Endothelial cell of umbilical vein (primary cell): ENCODE data around the gene CNTFR. TPM values are rescaled to one million over a fixed set of nuclear protein-coding genes. Genes with fewer than 3 reads are reported as not detected.

ENCODE experiments used
- BruUV-seq: library from RNA; stranded (reverse); fragments of 400-500 nt; replicated peaks from 2 replicates; lab custom pipeline; 2021; lab: Mats Ljungman, UMichigan
- CTCF ChIA-PET: fragments of 300-600, 350-600 bp; sonication (Branson Sonifier 250); formaldehyde crosslinking; loops from one replicate; lab custom pipeline; 2021; ENCODE audit warnings: antibody characterized with exemption, inconsistent platforms; lab: Charles Lee
- POLR2A ChIA-PET: fragments of 300-600, 350-600 bp; sonication (Branson Sonifier 250); formaldehyde crosslinking; loops from one replicate; lab custom pipeline; 2021; ENCODE audit warnings: antibody characterized with exemption, inconsistent platforms; lab: Charles Lee
- DNase-seq: peaks from one replicate; pipeline ENCODE4 v3.0.0-alpha.2; 2011; ENCODE audit warnings: low read depth, low spot score
- FAIRE-seq: peaks from 2 replicates; lab custom pipeline; 2011; peaks lifted over from hg19 to GRCh38; lab: Jason Lieb, UNC
- H2AFZ ChIP-seq: 2 replicates; pipeline ENCODE4 v1.6.0; 2012; ENCODE audit warnings: low read depth, low read length, control low read depth, inconsistent platforms
- H3K27ac ChIP-seq: 2 replicates; pipeline ENCODE4 v1.5.1; 2011; ENCODE audit warnings: low read depth, mild to moderate bottlenecking, control low read depth, low read length, moderate library complexity; ENCODE audit not compliant: insufficient read depth
- H3K27me3 ChIP-seq, 2 experiments: 2 replicates each; pipeline versions ENCODE4 v1.6.0 to v1.6.1; 2011; ENCODE audit warnings: low read length in 2 of 2, mixed read lengths in 1 of 2; ENCODE audit not compliant: control insufficient read depth in 2 of 2, insufficient read depth in 2 of 2
- H3K36me3 ChIP-seq, 2 experiments: 2 replicates in 1 of 2; 3 replicates in 1 of 2; pipeline ENCODE4 v1.5.1; 2011; ENCODE audit warnings: low read length in 2 of 2, mild to moderate bottlenecking in 1 of 2, moderate library complexity in 1 of 2; ENCODE audit not compliant: control insufficient read depth in 2 of 2, insufficient read depth in 2 of 2; ENCODE audit errors: extremely low read depth in 1 of 2
- H3K4me1 ChIP-seq: 3 replicates; pipeline ENCODE4 v1.5.1; 2011; ENCODE audit warnings: mild to moderate bottlenecking, low read length; ENCODE audit not compliant: control insufficient read depth, insufficient read depth; ENCODE audit errors: extremely low read depth
- H3K4me2 ChIP-seq: 2 replicates; pipeline ENCODE4 v1.6.1; 2011; ENCODE audit warnings: low read length, control low read depth, mixed read lengths; ENCODE audit not compliant: insufficient read depth
- H3K4me3 ChIP-seq, 3 experiments: fragments of 200-600 bp in 1 of 3; sonication (generic), shearing (Covaris generic) in 1 of 3; replicated peaks in 1 of 3; 2 replicates each; pipeline ENCODE4 v1.5.1; 2011 to 2016; ENCODE audit warnings: control low read depth in 3 of 3, low read length in 3 of 3, mild to moderate bottlenecking in 2 of 3, inconsistent platforms in 1 of 3, low read depth in 1 of 3, moderate library complexity in 1 of 3; ENCODE audit not compliant: insufficient read depth in 1 of 3
- H3K79me2 ChIP-seq: 2 replicates; pipeline ENCODE4 v1.6.0; 2012; ENCODE audit warnings: low read length, inconsistent platforms; ENCODE audit not compliant: control insufficient read depth, insufficient read depth
- H3K9ac ChIP-seq: replicated peaks from 2 replicates; pipeline ENCODE3; 2011; ENCODE audit warnings: low read length, control low read depth; ENCODE audit not compliant: insufficient read depth; ENCODE audit errors: extremely low read depth
- H3K9me1 ChIP-seq: replicated peaks from 3 replicates; pipeline ENCODE4 v1.6.0; 2011; ENCODE audit warnings: mild to moderate bottlenecking, low read length; ENCODE audit not compliant: control insufficient read depth, insufficient read depth; ENCODE audit errors: extremely low read depth
- H3K9me3 ChIP-seq: replicated peaks from 2 replicates; pipeline ENCODE4 v1.5.1; 2012; ENCODE audit warnings: low read length, inconsistent platforms; ENCODE audit not compliant: control insufficient read depth, insufficient read depth
- H4K20me1 ChIP-seq: replicated peaks from 2 replicates; pipeline ENCODE3; 2011; ENCODE audit warnings: mild to moderate bottlenecking, low read length; ENCODE audit not compliant: control insufficient read depth, insufficient read depth; ENCODE audit errors: extremely low read depth
- CTCF ChIP-seq, 2 donors: IDR thresholded peaks; 1 replicate in 1 of 2; 2 replicates in 1 of 2; pipeline ENCODE4 v1.5.1; 2011; ENCODE audit warnings: low read length in 2 of 2, mild to moderate bottlenecking in 2 of 2, moderate library complexity in 2 of 2, control low read depth in 1 of 2, inconsistent platforms in 1 of 2, low read depth in 1 of 2; ENCODE audit not compliant: insufficient read depth in 1 of 2; ENCODE audit errors: extremely low read depth in 1 of 2
- EZH2 ChIP-seq: IDR thresholded peaks from 2 replicates; pipeline ENCODE4 v1.6.1; 2012; ENCODE audit warnings: borderline replicate concordance, low read depth, mild to moderate bottlenecking, moderate library complexity, low read length, inconsistent platforms; ENCODE audit not compliant: severe bottlenecking
- FOS ChIP-seq: IDR thresholded peaks from 2 replicates; pipeline ENCODE4 v1.6.1; 2011; ENCODE audit warnings: mild to moderate bottlenecking, low read length, moderate library complexity, borderline replicate concordance; ENCODE audit not compliant: insufficient read depth
- GATA2 ChIP-seq: IDR thresholded peaks from 2 replicates; pipeline ENCODE4 v1.7.0; 2011; ENCODE audit warnings: low read depth, mild to moderate bottlenecking, moderate library complexity, mixed read lengths, low read length; ENCODE audit not compliant: insufficient read length, insufficient read depth
- JUN ChIP-seq: IDR thresholded peaks from 2 replicates; pipeline ENCODE4 v1.6.1; 2011; ENCODE audit warnings: borderline replicate concordance, low read depth; ENCODE audit not compliant: insufficient read length, insufficient read depth
- MAX ChIP-seq: IDR thresholded peaks from 2 replicates; pipeline ENCODE4 v1.6.1; 2011; ENCODE audit not compliant: insufficient read depth, insufficient read length
- MYC ChIP-seq: IDR thresholded peaks from one replicate; pipeline ENCODE4 v1.6.1; 2011; ENCODE audit warnings: mild to moderate bottlenecking, low read depth, low read length
- POLR2A ChIP-seq: IDR thresholded peaks from 2 replicates; pipeline ENCODE4 v1.6.1; 2012; ENCODE audit warnings: low read depth, mild to moderate bottlenecking, control low read depth, low read length
- POLR2AphosphoS5 ChIP-seq: IDR thresholded peaks from 2 replicates; pipeline ENCODE4 v1.6.1; 2012; ENCODE audit warnings: low read depth, mild to moderate bottlenecking, control low read depth, low read length, moderate library complexity; ENCODE audit not compliant: insufficient read depth
- dilution Hi-C: fragments of 300-500 bp; cut with MboI; formaldehyde crosslinking; loops from one replicate; pipeline ENCODE4 v1.15.0; 2019; ENCODE audit warnings: low sequenced_read_pairs; ENCODE audit not compliant: extremely low pct_ligation_motif_present
- intact Hi-C: fragments of 100-400 bp; cut with micrococcal nuclease; formaldehyde crosslinking; loops from one replicate; pipeline ENCODE4 v1.10.0; 2022
- polyA plus RNA-seq, 4 experiments: library from polyadenylated mRNA; depleted of rRNA in 3 of 4; stranded (reverse) in 3 of 4; unstranded in 1 of 4; fragments of >200 nt; gene quantifications; 2 replicates each; pipeline versions ENCODE4 v1.2.1 to v1.2.3, GENCODE V29; 2011 to 2012; ENCODE audit warnings: missing spikeins in 1 of 4
- total RNA-seq: library from RNA; stranded (reverse); gene quantifications from 2 replicates; pipeline ENCODE4 v1.2.3, GENCODE V29; 2021

CNTFR gene
- total and polyA plus RNA-seq, 2 donors (not counting 3 experiments of a cell fraction or from before 2014, with no cell fraction given), result not detected

- no peaks in the 10 kb centered on the region for H3K79me2 ChIP-seq
- intact Hi-C loops (no loop called here), dilution Hi-C loops (loop anchor here (25.0 kb wide), 1 partner anchor 103 kb away; no protein-coding TSS in a partner anchor)
- ChIA-PET POLR2A (no interaction called here), CTCF (no interaction called here)
- no peaks in the 10 kb centered on the region for H3K9me3 ChIP-seq
- H3K27me3 ChIP-seq, result peaks cover 7 to 10% of the 10 kb centered on the region in 2 experiments
- FAIRE-seq (no peak), DNase-seq (no peak)
- no peak overlapping the region for H3K9ac ChIP-seq
- no peaks in the 10 kb centered on the region for H3K4me1 ChIP-seq
- H4K20me1 ChIP-seq, result no peaks in the 10 kb centered on the region
- no peaks in the 10 kb centered on the region for H3K9me1 ChIP-seq
- no peak overlapping the region for H3K4me2 ChIP-seq
- H3K27ac ChIP-seq, result no peak overlapping the region
- H3K36me3 ChIP-seq, result no peaks in the 10 kb centered on the region
- H3K4me3 ChIP-seq, result no peak overlapping the region
- no peak overlapping the region for H2AFZ ChIP-seq
- TF ChIP-seq GATA2 (no peak), JUN (no peak), FOS (no peak), POLR2AphosphoS5 (no peak), POLR2A (no peak)
- BruUV-seq, result no TSS peak
Observed at GRCh38 chr9:34514816-34515215, 74.7 kb downstream of the CNTFR start.

GRCh38 chr9:34514401-34514800, 75.1 kb downstream of the CNTFR start:
- CTCF ChIA-PET, result interaction anchor here (1.0 kb wide), 1 partner anchor 65 kb away, joined by 3 read pairs; no protein-coding TSS in a partner anchor
- BruUV-seq, result no TSS peak
- no peak for DNase-seq
- no peak for FAIRE-seq
- H3K27me3 ChIP-seq, result peaks cover 5 to 8% of the 10 kb centered on the region in 2 experiments
- dilution Hi-C loops, result loop anchor here (25.0 kb wide), 1 partner anchor 102 kb away; no protein-coding TSS in a partner anchor
- no peaks in the 10 kb centered on the region for H3K9me3 ChIP-seq
- H2AFZ ChIP-seq, result no peak overlapping the region
- no peak overlapping the region for H3K4me3 ChIP-seq
- no peaks in the 10 kb centered on the region for H3K9me1 ChIP-seq
- no peak overlapping the region for H3K4me2 ChIP-seq
- H3K9ac ChIP-seq, result no peak overlapping the region
- H3K4me1 ChIP-seq, result no peaks in the 10 kb centered on the region
- H3K36me3 ChIP-seq, result no peaks in the 10 kb centered on the region
- no peaks in the 10 kb centered on the region for H4K20me1 ChIP-seq
- no peak for TF ChIP-seq CTCF (IDR thresholded peaks at IDR 0.05; ENCODE audit: extremely low read depth in 1 of 2, insufficient read depth in 1 of 2, low read depth in 1 of 2, low read length in 2 of 2)
- no peak for TF ChIP-seq EZH2
- no peak for TF ChIP-seq FOS
- no peak for TF ChIP-seq MYC
- TF ChIP-seq GATA2, result no peak
- no peak for TF ChIP-seq MAX
- TF ChIP-seq JUN, result no peak
- no peak for TF ChIP-seq POLR2A
- TF ChIP-seq POLR2AphosphoS5, result no peak
- intact Hi-C loops, result no loop called here
- no peak overlapping the region for H3K27ac ChIP-seq
- no peaks in the 10 kb centered on the region for H3K79me2 ChIP-seq
- POLR2A ChIA-PET, result no interaction called here
